Esophagus muscularis mucosa (tissue), 4 donors: ENCODE data around the gene EHBP1.

Experiments
- EP300 ChIP-seq: sonication (generic); formaldehyde crosslinking; IDR thresholded peaks from one replicate; pipeline ENCODE4 v1.6.1; 2017; ENCODE audit warnings: antibody characterized with exemption
- POLR2A ChIP-seq: fragments of 450-650 bp; IDR thresholded peaks from one replicate; pipeline ENCODE4 v1.6.1; 2017; ENCODE audit warnings: antibody characterized with exemption, moderate library complexity, mild to moderate bottlenecking, low read depth
- POLR2AphosphoS5 ChIP-seq, 2 donors: sonication (generic); formaldehyde crosslinking; IDR thresholded peaks; one replicate each; pipeline ENCODE4 v1.6.1; 2017; ENCODE audit warnings: antibody characterized with exemption in 2 of 2
- TF ChIP-seq, protein P1 (sequence below), 3 experiments: fragments of 200-600 bp in 2 of 3; fragments of 450-650 bp in 1 of 3; sonication (generic) in 2 of 3; IDR thresholded peaks; one replicate each; pipeline ENCODE4 v1.5.1; 2017 to 2019; ENCODE audit warnings: antibody characterized with exemption in 3 of 3, mild to moderate bottlenecking in 2 of 3, moderate library complexity in 1 of 3

DNA sequence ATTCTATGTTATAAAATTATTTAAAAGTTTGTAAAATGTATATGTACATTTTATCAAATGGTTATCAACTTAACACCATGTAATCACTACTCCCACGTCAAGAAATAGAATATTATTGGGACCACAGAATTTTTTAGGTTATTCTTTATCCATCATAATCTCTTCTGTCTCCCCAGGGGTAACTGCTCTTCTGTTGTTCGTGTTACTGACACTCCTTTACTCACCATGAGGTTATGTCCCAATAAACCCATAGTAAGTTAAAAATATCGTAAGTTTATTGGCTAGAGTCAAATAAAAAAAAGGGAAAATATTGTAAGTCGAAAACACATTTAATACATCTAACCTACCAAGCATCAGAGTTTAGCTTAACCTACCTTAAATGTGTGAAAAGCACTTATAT is 359.1 kb downstream of the EHBP1 start:
- TF ChIP-seq POLR2AphosphoS5 (IDR thresholded peaks at IDR 0.05) (no peak), POLR2A (no peak), EP300 (no peak)
- TF ChIP-seq, protein P1, sequence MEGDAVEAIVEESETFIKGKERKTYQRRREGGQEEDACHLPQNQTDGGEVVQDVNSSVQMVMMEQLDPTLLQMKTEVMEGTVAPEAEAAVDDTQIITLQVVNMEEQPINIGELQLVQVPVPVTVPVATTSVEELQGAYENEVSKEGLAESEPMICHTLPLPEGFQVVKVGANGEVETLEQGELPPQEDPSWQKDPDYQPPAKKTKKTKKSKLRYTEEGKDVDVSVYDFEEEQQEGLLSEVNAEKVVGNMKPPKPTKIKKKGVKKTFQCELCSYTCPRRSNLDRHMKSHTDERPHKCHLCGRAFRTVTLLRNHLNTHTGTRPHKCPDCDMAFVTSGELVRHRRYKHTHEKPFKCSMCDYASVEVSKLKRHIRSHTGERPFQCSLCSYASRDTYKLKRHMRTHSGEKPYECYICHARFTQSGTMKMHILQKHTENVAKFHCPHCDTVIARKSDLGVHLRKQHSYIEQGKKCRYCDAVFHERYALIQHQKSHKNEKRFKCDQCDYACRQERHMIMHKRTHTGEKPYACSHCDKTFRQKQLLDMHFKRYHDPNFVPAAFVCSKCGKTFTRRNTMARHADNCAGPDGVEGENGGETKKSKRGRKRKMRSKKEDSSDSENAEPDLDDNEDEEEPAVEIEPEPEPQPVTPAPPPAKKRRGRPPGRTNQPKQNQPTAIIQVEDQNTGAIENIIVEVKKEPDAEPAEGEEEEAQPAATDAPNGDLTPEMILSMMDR (IDR thresholded peaks at IDR 0.05): no peak
